AG09309 (cell line): ENCODE data around the gene HSPA12B.

ENCODE experiments used
- DNase-seq: peaks from one replicate; pipeline ENCODE4 v3.0.0-alpha.2; 2010; ENCODE audit warnings: low read depth
- H3K4me3 ChIP-seq: 2 replicates; pipeline ENCODE4 v1.5.1; 2011; ENCODE audit warnings: mild to moderate bottlenecking, low read depth, low read length, moderate library complexity; ENCODE audit not compliant: control insufficient read depth
- CTCF ChIP-seq: IDR thresholded peaks from 2 replicates; pipeline ENCODE4 v1.5.1; 2011; ENCODE audit warnings: mild to moderate bottlenecking, low read depth, low read length, inconsistent platforms; ENCODE audit not compliant: insufficient read depth, control insufficient read depth; ENCODE audit errors: missing control alignments

Gene HSPA12B

GRCh38 chr20:3757268-3757667, 24.8 kb downstream of the HSPA12B start:
- no peak overlapping the region for H3K4me3 ChIP-seq
- no peak for TF ChIP-seq CTCF
- no peak for DNase-seq

- no peak overlapping the region for H3K4me3 ChIP-seq
- no peak for DNase-seq
- no peak for TF ChIP-seq CTCF
Measured at GRCh38 chr20:3758566-3758965, 26.1 kb downstream of the HSPA12B start.

GRCh38 chr20:3759316-3759823, 26.9 kb downstream of the HSPA12B start:
- no peak for TF ChIP-seq CTCF
- no peak for DNase-seq
- H3K4me3 ChIP-seq, result no peak overlapping the region

- TF ChIP-seq CTCF, result no peak
- no peak for DNase-seq
- no peak overlapping the region for H3K4me3 ChIP-seq
Measured at GRCh38 chr20:3759884-3760283, 27.4 kb downstream of the HSPA12B start.

GRCh38 chr20:3760655-3761348, 28.3 kb downstream of the HSPA12B start:
- H3K4me3 ChIP-seq, result no peak overlapping the region
- no peak for DNase-seq
- TF ChIP-seq CTCF, result no peak

- no peak for TF ChIP-seq CTCF
- no peak for DNase-seq
- H3K4me3 ChIP-seq, result no peak overlapping the region
Measured at GRCh38 chr20:3763671-3764601, 31.5 kb downstream of the HSPA12B start.
